KBM-7 (cell line): ENCODE data around the gene GLB1L2.
"Not testable (repeated sequence)": the region's sequence is repeated elsewhere in the genome, so short reads cannot be mapped to it uniquely, and the experiment has no call there.

ENCODE experiments used
- DNase-seq: peaks from one replicate; pipeline ENCODE4 v3.0.0-alpha.2; 2015
- in situ Hi-C: fragments of 300-500 bp; cut with MboI; formaldehyde crosslinking; loops from 2 replicates; pipeline ENCODE4 v1.14.3; 2020; ENCODE audit warnings: low sequenced_read_pairs, low pct_unique_long_range_greater_than_20kb, mixed read lengths

The GLB1L2 gene

DNA sequence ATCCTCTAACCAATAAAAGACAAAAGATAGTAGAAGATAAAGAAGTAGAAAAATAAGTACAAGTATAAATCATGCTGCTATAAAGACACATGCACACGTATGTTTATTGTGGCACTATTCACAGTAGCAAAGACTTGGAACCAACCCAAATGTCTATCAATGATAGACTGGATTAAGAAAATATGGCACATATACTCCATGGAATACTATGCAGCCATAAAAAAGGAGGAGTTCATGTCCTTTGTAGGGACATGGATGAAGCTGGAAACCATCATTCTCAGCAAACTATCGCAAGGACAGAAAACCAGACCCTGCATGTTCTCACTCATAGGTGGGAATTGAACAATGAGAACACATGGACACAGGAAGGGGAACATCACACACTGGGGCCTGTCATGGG is 10.4 kb upstream of the GLB1L2 start:
- in situ Hi-C loops, DNase-seq: not testable (repeated sequence)

- in situ Hi-C loops = no loop called here
Observed at GRCh38 chr11:134322553-134322952, 9.2 kb upstream of the GLB1L2 start.

GRCh38 chr11:134328433-134328832 is 3.4 kb upstream of the GLB1L2 start:
- in situ Hi-C loops = no loop called here
- DNase-seq = no peak

More at GRCh38 chr11:134322553-134322952, 9.2 kb upstream of the GLB1L2 start:
- no peak for DNase-seq

- DNase-seq = no peak
- in situ Hi-C loops = no loop called here
Observed at GRCh38 chr11:134330611-134331353, 1.0 kb upstream of the GLB1L2 start.

- peak; percentile 18 for DNase-seq
- in situ Hi-C loops = no loop called here
Observed at GRCh38 chr11:134332189-134332631, 422 bp downstream of the GLB1L2 start.

- in situ Hi-C loops = no loop called here
- no peak for DNase-seq
Observed at GRCh38 chr11:134332782-134333181, 994 bp downstream of the GLB1L2 start.

- DNase-seq = no peak
- in situ Hi-C loops = no loop called here
Observed at GRCh38 chr11:134333312-134333711, 1.5 kb downstream of the GLB1L2 start.

- in situ Hi-C loops = no loop called here
- no peak for DNase-seq
Observed at GRCh38 chr11:134333946-134334345, 2.2 kb downstream of the GLB1L2 start.

GRCh38 chr11:134334796-134335571 is 3.2 kb downstream of the GLB1L2 start:
- no peak for DNase-seq
- in situ Hi-C loops = no loop called here

- no peak for DNase-seq
Observed at GRCh38 chr11:134337051-134337450, 5.3 kb downstream of the GLB1L2 start.

GRCh38 chr11:134338068-134338467 is 6.3 kb downstream of the GLB1L2 start:
- DNase-seq = no peak
- in situ Hi-C loops = no loop called here

More at GRCh38 chr11:134337051-134337450, 5.3 kb downstream of the GLB1L2 start:
- in situ Hi-C loops = no loop called here

- in situ Hi-C loops = no loop called here
- no peak for DNase-seq
Observed at GRCh38 chr11:134338654-134339053, 6.9 kb downstream of the GLB1L2 start.

DNA sequence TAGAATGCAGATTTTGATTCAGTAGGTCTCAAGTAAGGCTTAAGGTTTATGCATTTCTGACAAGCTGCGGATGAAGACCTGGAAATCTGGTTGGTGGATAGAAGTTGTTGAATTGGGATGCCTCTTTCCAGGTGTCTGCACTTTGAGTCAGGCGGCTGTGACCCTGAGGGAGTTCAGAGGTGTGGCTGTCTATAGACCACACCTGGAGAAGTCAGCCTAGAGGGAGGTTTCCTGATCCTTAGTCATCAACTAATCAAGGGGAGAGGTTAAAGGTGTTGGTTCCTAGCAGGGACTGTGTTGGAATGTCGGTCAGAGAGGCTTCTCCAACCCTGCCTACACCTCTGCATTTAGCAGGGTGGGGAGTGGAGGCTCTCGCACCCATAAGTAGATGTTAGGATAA is 8.0 kb downstream of the GLB1L2 start:
- in situ Hi-C loops = no loop called here

GRCh38 chr11:134340354-134340964 is 8.7 kb downstream of the GLB1L2 start:
- in situ Hi-C loops = no loop called here
- DNase-seq = no peak

More for the DNA sequence above, 8.0 kb downstream of the GLB1L2 start:
- DNase-seq = no peak

- in situ Hi-C loops = no loop called here
Observed at GRCh38 chr11:134341805-134342571, 10.2 kb downstream of the GLB1L2 start.

GRCh38 chr11:134342572-134343340 is 11.0 kb downstream of the GLB1L2 start:
- in situ Hi-C loops = no loop called here
- DNase-seq = no peak

More at GRCh38 chr11:134341805-134342571, 10.2 kb downstream of the GLB1L2 start:
- no peak for DNase-seq

- in situ Hi-C loops = no loop called here
- DNase-seq = no peak
Observed at GRCh38 chr11:134343646-134344045, 11.9 kb downstream of the GLB1L2 start.

GRCh38 chr11:134344497-134345236 is 12.9 kb downstream of the GLB1L2 start:
- in situ Hi-C loops, DNase-seq: not testable (repeated sequence)
